Measurements from ENCODE around the gene TOM1L2.
A peak's percentile ranks its signal among the peaks of the same experiment; 100 is the strongest.

Gene TOM1L2

GRCh38 chr17:17859909-17860765, 112.1 kb downstream of the TOM1L2 start:
- no peak overlapping the region for H3K4me3 ChIP-seq
- H3K27me3 ChIP-seq = no peaks in the 10 kb centered on the region
- no peak overlapping the region for H3K9ac ChIP-seq
- H3K36me3 ChIP-seq = no peaks in the 10 kb centered on the region
- TF ChIP-seq Cebpa-rat (IDR thresholded peaks at IDR 0.05) = no peak
- no peak overlapping the region for H3K4me2 ChIP-seq
- H4K20me1 ChIP-seq = no peaks in the 10 kb centered on the region
- H3K4me1 ChIP-seq = peaks cover 25% of the 10 kb centered on the region
- H3K9me3 ChIP-seq = no peaks in the 10 kb centered on the region
- H3K27ac ChIP-seq = no peak overlapping the region

- TF ChIP-seq Cebpa-rat (IDR thresholded peaks at IDR 0.05) = no peak
- Histone ChIP-seq H3K4me1 (peaks cover 38% of the 10 kb centered on the region), H3K4me3 (no peak overlapping the region), H3K27me3 (no peaks in the 10 kb centered on the region), H3K27ac (no peak overlapping the region), H3K4me2 (no peak overlapping the region), H3K36me3 (no peaks in the 10 kb centered on the region), H3K9me3 (no peaks in the 10 kb centered on the region), H3K9ac (no peak overlapping the region; the same call in 1 of the 2 replicates), H4K20me1 (no peaks in the 10 kb centered on the region)
Measured at GRCh38 chr17:17857496-17857895, 114.7 kb downstream of the TOM1L2 start.

- Histone ChIP-seq H4K20me1 (no peaks in the 10 kb centered on the region), H3K9me3 (no peaks in the 10 kb centered on the region), H3K4me1 (peaks cover 44% of the 10 kb centered on the region), H3K36me3 (no peaks in the 10 kb centered on the region), H3K27ac (no peak overlapping the region; the same call in 1 of the 2 replicates), H3K9ac (peak overlapping the region; percentile 36; the same call in 1 of the 2 replicates), H3K4me2 (peak overlapping the region; percentile 31), H3K27me3 (no peaks in the 10 kb centered on the region), H3K4me3 (no peak overlapping the region)
- no peak for TF ChIP-seq Cebpa-rat (IDR thresholded peaks at IDR 0.05)
Measured at GRCh38 chr17:17856386-17856785, 115.8 kb downstream of the TOM1L2 start.

- peaks cover 48% of the 10 kb centered on the region for H3K4me1 ChIP-seq
- peak overlapping the region; percentile 31 for H3K4me2 ChIP-seq
- peak overlapping the region; percentile 16; the same call in 1 of the 2 replicates for H3K9ac ChIP-seq
Measured at GRCh38 chr17:17855976-17856375, 116.2 kb downstream of the TOM1L2 start.

GRCh38 chr17:17853811-17854447, 118.3 kb downstream of the TOM1L2 start:
- Histone ChIP-seq H3K27me3 (no peaks in the 10 kb centered on the region), H3K9me3 (no peaks in the 10 kb centered on the region), H3K9ac (no peak overlapping the region), H3K27ac (no peak overlapping the region), H3K4me2 (no peak overlapping the region), H4K20me1 (no peaks in the 10 kb centered on the region), H3K4me3 (no peak overlapping the region), H3K4me1 (peaks cover 63% of the 10 kb centered on the region), H3K36me3 (no peaks in the 10 kb centered on the region)
- TF ChIP-seq Cebpa-rat (IDR thresholded peaks at IDR 0.05) = no peak

More at GRCh38 chr17:17855976-17856375, 116.2 kb downstream of the TOM1L2 start:
- H3K4me3 ChIP-seq = no peak overlapping the region
- no peaks in the 10 kb centered on the region for H3K36me3 ChIP-seq
- H3K27me3 ChIP-seq = no peaks in the 10 kb centered on the region
- TF ChIP-seq Cebpa-rat (IDR thresholded peaks at IDR 0.05) = no peak
- peak overlapping the region; percentile 7; the same call in 1 of the 2 replicates for H3K27ac ChIP-seq
- H3K9me3 ChIP-seq = no peaks in the 10 kb centered on the region
- no peaks in the 10 kb centered on the region for H4K20me1 ChIP-seq

GRCh38 chr17:17852930-17853329, 119.3 kb downstream of the TOM1L2 start:
- H3K9ac ChIP-seq = no peak overlapping the region
- H3K27ac ChIP-seq = no peak overlapping the region
- no peaks in the 10 kb centered on the region for H4K20me1 ChIP-seq
- no peak for TF ChIP-seq Cebpa-rat (IDR thresholded peaks at IDR 0.05)
- H3K4me3 ChIP-seq = no peak overlapping the region
- 0 out of 2 replicates have a peak overlapping the region, but pooled peaks have one; percentile 0 for H3K4me2 ChIP-seq
- no peaks in the 10 kb centered on the region for H3K36me3 ChIP-seq
- no peaks in the 10 kb centered on the region for H3K9me3 ChIP-seq
- no peaks in the 10 kb centered on the region for H3K27me3 ChIP-seq
- peaks cover 73% of the 10 kb centered on the region for H3K4me1 ChIP-seq

- Histone ChIP-seq H3K9ac (peak overlapping the region; percentile 27; the same call in 1 of the 2 replicates), H3K4me2 (peak overlapping the region; percentile 80), H4K20me1 (no peaks in the 10 kb centered on the region), H3K4me1 (peaks cover 82% of the 10 kb centered on the region), H3K27me3 (no peaks in the 10 kb centered on the region), H3K4me3 (no peak overlapping the region), H3K36me3 (no peaks in the 10 kb centered on the region), H3K27ac (peak overlapping the region; percentile 55; the same call in 1 of the 2 replicates), H3K9me3 (no peaks in the 10 kb centered on the region)
- no peak for TF ChIP-seq Cebpa-rat (IDR thresholded peaks at IDR 0.05)
Measured at GRCh38 chr17:17851103-17852002, 120.8 kb downstream of the TOM1L2 start.

GRCh38 chr17:17849845-17850373, 122.3 kb downstream of the TOM1L2 start:
- H3K4me1 ChIP-seq = peaks cover 82% of the 10 kb centered on the region
- H3K4me3 ChIP-seq = no peak overlapping the region
- peak overlapping the region; percentile 81 for H3K27ac ChIP-seq
- H3K9ac ChIP-seq = peak overlapping the region; percentile 47; the same call in 1 of the 2 replicates
- H4K20me1 ChIP-seq = no peaks in the 10 kb centered on the region
- no peaks in the 10 kb centered on the region for H3K9me3 ChIP-seq
- peak overlapping the region; percentile 80 for H3K4me2 ChIP-seq
- H3K27me3 ChIP-seq = no peaks in the 10 kb centered on the region
- no peaks in the 10 kb centered on the region for H3K36me3 ChIP-seq
- no peak for TF ChIP-seq Cebpa-rat (IDR thresholded peaks at IDR 0.05)

All from BLaER1 (cell line).